Measurements from ENCODE around the gene BBS12. TPM values are rescaled to one million over a fixed set of nuclear protein-coding genes. Genes with fewer than 3 reads are reported as not detected.

BBS12 gene
- total and polyA plus RNA-seq, 9 of the 15 experiments (the other 6 are each of a cell fraction or from before 2014, with no cell fraction given) = 2.7 to 6.5 (median 3.3) TPM

- intact Hi-C loops (cut with micrococcal nuclease) = loop anchor here (5.0 to 10.0 kb wide), 3 partner anchors 39 to 406 kb away; no protein-coding TSS in a partner anchor
- Histone ChIP-seq H3K36me3 (ENCODE audit: control insufficient read depth, insufficient read depth, low read length) (no peaks in the 10 kb centered on the region), H3K27me3 (ENCODE audit: control insufficient read depth in 2 of 2, insufficient read depth in 2 of 2, low read length in 2 of 2) (no peaks in the 10 kb centered on the region), H3K79me2 (ENCODE audit: control insufficient read depth, insufficient read depth, low read length) (no peaks in the 10 kb centered on the region), H3K9me1 (ENCODE audit: control insufficient read depth, insufficient read depth, low read length) (no peaks in the 10 kb centered on the region), H3K4me1 (replicated peaks in 1 of 2; ENCODE audit: control insufficient read depth in 2 of 2, insufficient read depth in 2 of 2, low read length in 2 of 2) (peaks cover 0 to 7% of the 10 kb centered on the region in 2 experiments; a peak in 4 of 5 replicates), H4K20me1 (replicated peaks; ENCODE audit: control insufficient read depth, insufficient read depth, low read length) (no peaks in the 10 kb centered on the region), H3K9ac (ENCODE audit: insufficient read depth in 1 of 2, low read depth in 2 of 2, low read length in 2 of 2) (no peak overlapping the region), H3K27ac (ENCODE audit: extremely low read depth, low read depth, low read length) (no peak overlapping the region), H3K4me3 (no peak overlapping the region), H2AFZ (ENCODE audit: low read depth, low read length) (no peak overlapping the region), H3K9me3 (replicated peaks; ENCODE audit: control insufficient read depth, insufficient read depth, low read depth, low read length) (no peaks in the 10 kb centered on the region), H3K4me2 (ENCODE audit: insufficient read depth, low read length) (no peak overlapping the region)
- ChIA-PET POLR2A (no interaction called here), CTCF (ENCODE audit: low intra/inter-chr PET ratio) (interaction anchor here (3.0 kb wide), 1 partner anchor 115 kb away, joined by 19 read pairs; no protein-coding TSS in a partner anchor)
- WGBS (ENCODE audit: insufficient coverage, low coverage, missing lambda C conversion rate) = 81% methylated on average over 2 of the region's 2 CpGs
- DNase-seq (ENCODE audit: extremely low read depth in 1 of 4, low spot score in 3 of 4) = no peak
- no TSS peak for BruUV-seq (replicated peaks)
- in situ Hi-C loops (cut with MboI) = no loop called here
- ATAC-seq = no peak
- no peak for FAIRE-seq
- no peak for TF ChIP-seq SRSF9 (IDR thresholded peaks at IDR 0.05; ENCODE audit: borderline replicate concordance, low read depth, low read length)
- no peak for TF ChIP-seq TAF9B (IDR thresholded peaks at IDR 0.05; ENCODE audit: partially characterized antibody)
- TF ChIP-seq ZNF316 (IDR thresholded peaks at IDR 0.05) = no peak
- no peak for TF ChIP-seq ZKSCAN1 (IDR thresholded peaks at IDR 0.05; ENCODE audit: low read depth, low read length)
- TF ChIP-seq ZFPM2 (CRISPR knock-in tag; IDR thresholded peaks at IDR 0.05) = no peak
- no peak for TF ChIP-seq KDM2B (CRISPR knock-in tag; IDR thresholded peaks at IDR 0.05)
- TF ChIP-seq ELF2 (CRISPR knock-in tag; IDR thresholded peaks at IDR 0.05) = no peak
- no peak for TF ChIP-seq ZNF696 (CRISPR knock-in tag; conservative IDR thresholded peaks at IDR 0.05)
- TF ChIP-seq STAT5B (CRISPR knock-in tag; IDR thresholded peaks at IDR 0.05) = no peak
- TF ChIP-seq ZNF655 (CRISPR knock-in tag; IDR thresholded peaks at IDR 0.05) = no peak
- TF ChIP-seq ZBTB12 (CRISPR knock-in tag; IDR thresholded peaks at IDR 0.05) = no peak
- TF ChIP-seq HDAC6 (IDR thresholded peaks at IDR 0.05; ENCODE audit: low read depth, low read length) = no peak
- TF ChIP-seq ATF6 (CRISPR knock-in tag; IDR thresholded peaks at IDR 0.05) = no peak
- TF ChIP-seq, protein P1, sequence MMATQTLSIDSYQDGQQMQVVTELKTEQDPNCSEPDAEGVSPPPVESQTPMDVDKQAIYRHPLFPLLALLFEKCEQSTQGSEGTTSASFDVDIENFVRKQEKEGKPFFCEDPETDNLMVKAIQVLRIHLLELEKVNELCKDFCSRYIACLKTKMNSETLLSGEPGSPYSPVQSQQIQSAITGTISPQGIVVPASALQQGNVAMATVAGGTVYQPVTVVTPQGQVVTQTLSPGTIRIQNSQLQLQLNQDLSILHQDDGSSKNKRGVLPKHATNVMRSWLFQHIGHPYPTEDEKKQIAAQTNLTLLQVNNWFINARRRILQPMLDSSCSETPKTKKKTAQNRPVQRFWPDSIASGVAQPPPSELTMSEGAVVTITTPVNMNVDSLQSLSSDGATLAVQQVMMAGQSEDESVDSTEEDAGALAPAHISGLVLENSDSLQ (IDR thresholded peaks at IDR 0.05) = no peak
- no peak for TF ChIP-seq HMGXB4 (CRISPR knock-in tag; IDR thresholded peaks at IDR 0.05)
- TF ChIP-seq ZNF408 (CRISPR knock-in tag; IDR thresholded peaks at IDR 0.05; ENCODE audit: low read depth) = no peak
These were observed 14.2 kb upstream of the BBS12 start for GRCh38 chr4:122718281-122718680.

Measured in K562 (cell line).